HEK293 (cell line): ENCODE data around the gene PTCSC3.

ENCODE experiments used
- BCL11A ChIP-seq: fragments of 450-650 bp; formaldehyde crosslinking; IDR thresholded peaks from 2 replicates; pipeline ENCODE4 v1.5.1; 2016; ENCODE audit warnings: low read depth, missing biosample characterization, missing genetic modification characterization
- CTCF ChIP-seq: fragments of 450-650 bp; formaldehyde crosslinking; IDR thresholded peaks from 2 replicates; pipeline ENCODE4 v1.5.1; 2016; ENCODE audit warnings: missing biosample characterization, missing genetic modification characterization
- HOXA7 ChIP-seq: sonication (generic); formaldehyde crosslinking; IDR thresholded peaks from 2 replicates; pipeline ENCODE4 v1.8.1; 2022; ENCODE audit warnings: missing genetic modification reagents, borderline replicate concordance
- KLF16 ChIP-seq: fragments of 450-650 bp; formaldehyde crosslinking; IDR thresholded peaks from 2 replicates; pipeline ENCODE4 v1.5.1; 2017; ENCODE audit warnings: missing biosample characterization, missing genetic modification characterization
- MYNN ChIP-seq: fragments of 450-650 bp; formaldehyde crosslinking; IDR thresholded peaks from 2 replicates; pipeline ENCODE4 v1.5.1; 2016; ENCODE audit warnings: missing biosample characterization, missing genetic modification characterization, borderline replicate concordance
- PRDM4 ChIP-seq: fragments of 450-650 bp; formaldehyde crosslinking; IDR thresholded peaks from 2 replicates; pipeline ENCODE4 v1.5.1; 2017; ENCODE audit warnings: missing biosample characterization, missing genetic modification characterization
- SETDB1 ChIP-seq: IDR thresholded peaks from one replicate; pipeline ENCODE4 v1.6.1; 2017; ENCODE audit warnings: mild to moderate bottlenecking, low read length, moderate library complexity, mixed read lengths; ENCODE audit not compliant: insufficient read length
- SP3 ChIP-seq: fragments of 450-650 bp; formaldehyde crosslinking; IDR thresholded peaks from 2 replicates; pipeline ENCODE4 v1.5.1; 2016; ENCODE audit warnings: missing biosample characterization, missing genetic modification characterization
- YY1 ChIP-seq: fragments of 450-650 bp; formaldehyde crosslinking; IDR thresholded peaks from 2 replicates; pipeline ENCODE4 v1.5.1; 2018; ENCODE audit warnings: missing biosample characterization, missing genetic modification characterization
- ZNF10 ChIP-seq: fragments of 450-650 bp; formaldehyde crosslinking; IDR thresholded peaks from 2 replicates; pipeline ENCODE4 v1.5.1; 2017; ENCODE audit warnings: missing biosample characterization, missing genetic modification characterization
- ZNF24 ChIP-seq: fragments of 450-650 bp; formaldehyde crosslinking; IDR thresholded peaks from 2 replicates; pipeline ENCODE4 v1.5.1; 2016; ENCODE audit warnings: missing biosample characterization, missing genetic modification characterization
- ZNF707 ChIP-seq: fragments of 450-650 bp; formaldehyde crosslinking; IDR thresholded peaks from 2 replicates; pipeline ENCODE4 v1.5.1; 2016; ENCODE audit warnings: missing biosample characterization, missing genetic modification characterization
- ZNF785 ChIP-seq: fragments of 450-650 bp; formaldehyde crosslinking; IDR thresholded peaks from 2 replicates; pipeline ENCODE4 v1.5.1; 2016; ENCODE audit warnings: missing biosample characterization, missing genetic modification characterization
- ZSCAN18 ChIP-seq: fragments of 450-650 bp; formaldehyde crosslinking; IDR thresholded peaks from 2 replicates; pipeline ENCODE4 v1.5.1; 2016; ENCODE audit warnings: missing biosample characterization, missing genetic modification characterization

- TF ChIP-seq SETDB1 (no peak), PRDM4 (tag by site-specific recombination) (no peak), ZSCAN18 (no peak), CTCF (tag by site-specific recombination) (no peak), ZNF785 (tag by site-specific recombination) (no peak), MYNN (tag by site-specific recombination) (no peak), YY1 (tag by site-specific recombination) (no peak), SP3 (tag by site-specific recombination) (no peak), ZNF707 (tag by site-specific recombination) (no peak), HOXA7 (CRISPR knock-in tag) (no peak), ZNF10 (tag by site-specific recombination) (no peak), KLF16 (tag by site-specific recombination) (no peak), ZNF24 (tag by site-specific recombination) (no peak), BCL11A (tag by site-specific recombination) (no peak)
Observed at GRCh38 chr14:36130186-36130585, 46.3 kb downstream of the PTCSC3 start.
